Thyroid gland (tissue), 4 donors: ENCODE data around the gene CENPA. TPM values are rescaled to one million over a fixed set of nuclear protein-coding genes. Genes with fewer than 3 reads are reported as not detected.

Source experiments
- DNase-seq, 2 donors: peaks; one replicate each; pipeline ENCODE4 v3.0.0-alpha.2; 2019
- H3K27ac ChIP-seq, 3 donors: fragments of 200-600 bp; sonication (generic); 1 replicate in 2 of 3; 2 replicates in 1 of 3; pipeline ENCODE4 v1.5.1; 2016 to 2019; ENCODE audit warnings: mild to moderate bottlenecking in 1 of 3, moderate library complexity in 1 of 3
- H3K27me3 ChIP-seq: fragments of 200-600 bp; sonication (generic); one replicate; pipeline ENCODE4 v1.5.1; 2019
- H3K36me3 ChIP-seq, 2 donors: fragments of 200-600 bp; sonication (generic); one replicate each; pipeline ENCODE4 v1.5.1; 2016 to 2019
- H3K4me1 ChIP-seq, 2 donors: fragments of 200-600 bp; sonication (generic); one replicate each; pipeline ENCODE4 v1.5.1; 2017 to 2019
- H3K4me3 ChIP-seq, 3 donors: fragments of 200-600 bp; sonication (generic); replicated peaks in 1 of 3; 1 replicate in 2 of 3; 2 replicates in 1 of 3; pipeline ENCODE4 v1.5.1; 2016; ENCODE audit warnings: mild to moderate bottlenecking in 1 of 3
- H3K9me3 ChIP-seq: fragments of 200-600 bp; sonication (generic); one replicate; pipeline ENCODE4 v1.5.1; 2017
- POLR2A ChIP-seq, 2 donors: fragments of 450-650 bp; IDR thresholded peaks; one replicate each; pipeline ENCODE4 v1.6.1; 2017; ENCODE audit warnings: antibody characterized with exemption in 2 of 2, mild to moderate bottlenecking in 2 of 2, moderate library complexity in 1 of 2
- WGBS, 2 donors: methylation state at CpG; one replicate each; pipeline ENCODE4 v1.1.5; 2017; 5-methylcytosine and 5-hydroxymethylcytosine counted together
- intact Hi-C: fragments of 100-400 bp; cut with DNase I; formaldehyde crosslinking; loops from one replicate; pipeline ENCODE4 v1.15.1; 2023
- total RNA-seq, 4 donors: library from RNA; depleted of rRNA; stranded (reverse); fragments of >200 nt; gene quantifications; one replicate each; pipeline ENCODE4 v1.2.3, GENCODE V29; 2016
- TF ChIP-seq, protein P1 (sequence below), 6 experiments: fragments of 200-600 bp in 3 of 6; fragments of 450-650 bp in 3 of 6; sonication (generic) in 3 of 6; IDR thresholded peaks; one replicate each; pipeline ENCODE4 v1.5.1; 2016 to 2019; ENCODE audit warnings: antibody characterized with exemption in 6 of 6, mild to moderate bottlenecking in 2 of 6, inconsistent platforms in 1 of 6, moderate library complexity in 1 of 6

Gene CENPA
- total RNA-seq, 4 donors from 2014 or later, result 0.67 TPM; not detected in 3

DNA sequence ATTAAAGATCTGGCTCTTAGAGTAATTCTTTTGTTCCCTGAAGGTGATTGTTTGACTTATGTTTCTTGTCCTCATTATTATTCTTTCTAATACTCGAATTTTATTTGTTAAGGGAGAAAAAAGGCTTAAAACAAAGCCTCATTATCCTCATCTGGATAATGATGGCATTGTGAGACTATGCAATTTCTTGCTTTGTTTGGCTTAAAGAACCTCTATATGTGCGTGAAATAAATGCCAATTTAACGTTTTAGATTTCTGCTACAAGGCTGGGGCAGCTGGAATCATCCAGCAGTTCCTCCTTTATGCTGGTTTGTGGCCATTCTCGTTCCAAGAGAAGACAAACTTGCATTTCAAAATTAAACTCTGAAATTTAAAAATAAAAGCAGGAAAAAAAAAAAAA, 57.2 kb downstream of the CENPA start:
- peaks cover 10 to 18% of the 10 kb centered on the region in 2 donors for H3K4me1 ChIP-seq
- H3K4me3 ChIP-seq, result no peak overlapping the region
- H3K27me3 ChIP-seq, result peaks cover 29% of the 10 kb centered on the region
- intact Hi-C loops, result no loop called here
- H3K27ac ChIP-seq, result no peak overlapping the region
- 47 to 52% methylated on average over 4 of the region's 4 CpGs for WGBS, 2 donors
- no peaks in the 10 kb centered on the region for H3K9me3 ChIP-seq
- no peaks in the 10 kb centered on the region for H3K36me3 ChIP-seq
- TF ChIP-seq POLR2A (IDR thresholded peaks at IDR 0.05), result no peak
- TF ChIP-seq, protein P1, sequence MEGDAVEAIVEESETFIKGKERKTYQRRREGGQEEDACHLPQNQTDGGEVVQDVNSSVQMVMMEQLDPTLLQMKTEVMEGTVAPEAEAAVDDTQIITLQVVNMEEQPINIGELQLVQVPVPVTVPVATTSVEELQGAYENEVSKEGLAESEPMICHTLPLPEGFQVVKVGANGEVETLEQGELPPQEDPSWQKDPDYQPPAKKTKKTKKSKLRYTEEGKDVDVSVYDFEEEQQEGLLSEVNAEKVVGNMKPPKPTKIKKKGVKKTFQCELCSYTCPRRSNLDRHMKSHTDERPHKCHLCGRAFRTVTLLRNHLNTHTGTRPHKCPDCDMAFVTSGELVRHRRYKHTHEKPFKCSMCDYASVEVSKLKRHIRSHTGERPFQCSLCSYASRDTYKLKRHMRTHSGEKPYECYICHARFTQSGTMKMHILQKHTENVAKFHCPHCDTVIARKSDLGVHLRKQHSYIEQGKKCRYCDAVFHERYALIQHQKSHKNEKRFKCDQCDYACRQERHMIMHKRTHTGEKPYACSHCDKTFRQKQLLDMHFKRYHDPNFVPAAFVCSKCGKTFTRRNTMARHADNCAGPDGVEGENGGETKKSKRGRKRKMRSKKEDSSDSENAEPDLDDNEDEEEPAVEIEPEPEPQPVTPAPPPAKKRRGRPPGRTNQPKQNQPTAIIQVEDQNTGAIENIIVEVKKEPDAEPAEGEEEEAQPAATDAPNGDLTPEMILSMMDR (IDR thresholded peaks at IDR 0.05), result no peak
- DNase-seq, result no peak

Other genes with a start within 250 kb of the CENPA start
- gene CIB4, start 144.7 kb upstream of the CENPA start, total RNA-seq, result under 1 TPM in 2 of 4 donors, not detected in 2; 0.45 to 0.94 TPM
- gene KCNK3, start 93.3 kb upstream of the CENPA start, total RNA-seq, result 1 to 10 TPM; 4.8 to 8.3 (median 5.6) TPM
- 10 to 100 TPM; 73.1 to 91.2 (median 80.7) TPM for gene SLC35F6, start 21.8 kb upstream of the CENPA start, total RNA-seq
- gene DPYSL5, start 62.1 kb downstream of the CENPA start, total RNA-seq, result not detected
- 10 to 100 TPM; 12.9 to 21.2 (median 17.0) TPM for gene MAPRE3, start 184.6 kb downstream of the CENPA start, total RNA-seq
- gene TMEM214, start 246.9 kb downstream of the CENPA start, total RNA-seq, result 10 to 100 TPM; 43.3 to 93.8 (median 78.9) TPM